Caco-2 (cell line): ENCODE data around the gene LIMK2. TPM values are rescaled to one million over a fixed set of nuclear protein-coding genes. Genes with fewer than 3 reads are reported as not detected.
A peak's percentile ranks its signal among the peaks of the same experiment; 100 is the strongest.

ENCODE experiments used
- BruUV-seq: library from RNA; stranded (reverse); fragments of 400-500 nt; replicated peaks from 2 replicates; lab custom pipeline; 2021; lab: Mats Ljungman, UMichigan
- CTCF ChIA-PET: fragments of 300-600 bp; sonication (Branson Sonifier 250); formaldehyde crosslinking; loops from one replicate; lab custom pipeline; 2022; ENCODE audit warnings: antibody characterized with exemption; lab: Charles Lee
- POLR2A ChIA-PET: fragments of 300-600 bp; sonication (Branson Sonifier 250); formaldehyde crosslinking; loops from one replicate; lab custom pipeline; 2022; ENCODE audit warnings: antibody characterized with exemption; lab: Charles Lee
- DNase-seq, 2 experiments: peaks; one replicate each; pipeline versions ENCODE4 v3.0.0 to v3.0.0-alpha.2; 2020 to 2022
- H3K27me3 ChIP-seq: replicated peaks from 2 replicates; pipeline ENCODE4 v1.6.0; 2011; ENCODE audit warnings: low read length; ENCODE audit not compliant: control insufficient read depth, insufficient read depth
- H3K36me3 ChIP-seq: 2 replicates; pipeline ENCODE4 v1.5.1; 2011; ENCODE audit warnings: low read length; ENCODE audit not compliant: control insufficient read depth, insufficient read depth
- H3K4me1 ChIP-seq: fragments of 250-450 bp; sonication (Bioruptor Pico); 2 replicates; pipeline ENCODE4 v1.5.1; 2020; ENCODE audit warnings: mild to moderate bottlenecking
- H3K4me3 ChIP-seq: 2 replicates; pipeline ENCODE4 v1.5.1; 2011; ENCODE audit warnings: low read depth, mild to moderate bottlenecking, control low read depth, low read length
- H3K9me3 ChIP-seq: fragments of 250-450 bp; sonication (Bioruptor Pico); 2 replicates; pipeline ENCODE4 v1.5.1; 2020; ENCODE audit warnings: mild to moderate bottlenecking, moderate library complexity
- H3K27ac Mint-ChIP-seq: one replicate; pipeline ENCODE4 v1.8.0; 2022; ENCODE audit warnings: mixed read lengths; ENCODE audit not compliant: unreplicated experiment
- H3K27me3 Mint-ChIP-seq: one replicate; pipeline ENCODE4 v1.8.0; 2022; ENCODE audit warnings: mixed read lengths; ENCODE audit not compliant: insufficient read depth, unreplicated experiment
- H3K36me3 Mint-ChIP-seq: one replicate; pipeline ENCODE4 v1.8.0; 2022; ENCODE audit warnings: mild to moderate bottlenecking, mixed read lengths; ENCODE audit not compliant: insufficient read depth, unreplicated experiment
- H3K4me1 Mint-ChIP-seq: one replicate; pipeline ENCODE4 v1.8.0; 2022; ENCODE audit warnings: low read depth, mixed read lengths; ENCODE audit not compliant: unreplicated experiment
- H3K4me3 Mint-ChIP-seq: one replicate; pipeline ENCODE4 v1.8.0; 2022; ENCODE audit warnings: mild to moderate bottlenecking, moderate library complexity, mixed read lengths; ENCODE audit not compliant: unreplicated experiment
- H3K9me3 Mint-ChIP-seq: one replicate; pipeline ENCODE4 v1.8.0; 2022; ENCODE audit warnings: mixed read lengths; ENCODE audit not compliant: unreplicated experiment
- intact Hi-C: fragments of 100-400 bp; cut with micrococcal nuclease; formaldehyde crosslinking; loops from one replicate; pipeline ENCODE4 v1.10.0; 2022; ENCODE audit not compliant: unreplicated experiment
- total RNA-seq: library from RNA; stranded (reverse); gene quantifications from 2 replicates; pipeline ENCODE4 v1.2.3, GENCODE V29; 2022
- TF ChIP-seq, protein P1 (sequence below), 2 experiments: fragments of 200-600 bp in 1 of 2; IDR thresholded peaks; 1 replicate in 1 of 2; 2 replicates in 1 of 2; pipeline versions ENCODE4 v1.5.1 to v1.8.0; 2011 to 2022; ENCODE audit warnings: antibody characterized with exemption in 1 of 2, control low read depth in 1 of 2, inconsistent platforms in 1 of 2, low read depth in 1 of 2, low read length in 1 of 2, mild to moderate bottlenecking in 1 of 2, moderate library complexity in 1 of 2; ENCODE audit not compliant: insufficient read depth in 1 of 2, severe bottlenecking in 1 of 2, unreplicated experiment in 1 of 2

LIMK2 gene
- total RNA-seq, 1 experiment from 2014 or later: 36.3 TPM

DNA sequence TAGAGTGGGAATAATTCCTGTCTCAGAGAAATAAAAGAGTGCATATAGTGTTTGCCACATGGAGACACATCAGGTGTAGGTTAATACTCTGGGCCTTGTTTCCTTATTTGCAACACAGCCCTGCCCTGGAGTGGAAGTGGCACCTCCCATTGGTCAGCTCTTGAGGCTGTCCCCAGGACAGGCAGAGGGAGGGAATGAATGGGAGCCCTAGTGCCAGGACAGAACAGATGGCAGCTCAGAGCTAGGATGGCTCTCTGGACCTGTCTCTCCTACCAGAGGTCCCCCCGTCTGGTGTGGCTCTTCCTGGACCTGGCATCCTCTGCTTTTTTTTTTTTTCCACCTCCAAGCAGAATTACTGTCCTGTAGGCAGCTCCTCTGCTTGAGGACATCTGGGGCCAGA lies 35.6 kb downstream of the LIMK2 start:
- H3K4me1 Mint-ChIP-seq: peaks cover 27% of the 10 kb centered on the region
- CTCF ChIA-PET: interaction anchor here (0.6 to 1.8 kb wide), 7 partner anchors 8 to 140 kb away, joined by 3 to 17 read pairs (median 4); partner anchors contain the start of genes PIK3IP1 and SELENOM
- POLR2A ChIA-PET: interaction anchor here (0.6 to 0.7 kb wide), 3 partner anchors 53 to 146 kb away, joined by 3 to 6 read pairs (median 4); no protein-coding TSS in a partner anchor

DNA sequence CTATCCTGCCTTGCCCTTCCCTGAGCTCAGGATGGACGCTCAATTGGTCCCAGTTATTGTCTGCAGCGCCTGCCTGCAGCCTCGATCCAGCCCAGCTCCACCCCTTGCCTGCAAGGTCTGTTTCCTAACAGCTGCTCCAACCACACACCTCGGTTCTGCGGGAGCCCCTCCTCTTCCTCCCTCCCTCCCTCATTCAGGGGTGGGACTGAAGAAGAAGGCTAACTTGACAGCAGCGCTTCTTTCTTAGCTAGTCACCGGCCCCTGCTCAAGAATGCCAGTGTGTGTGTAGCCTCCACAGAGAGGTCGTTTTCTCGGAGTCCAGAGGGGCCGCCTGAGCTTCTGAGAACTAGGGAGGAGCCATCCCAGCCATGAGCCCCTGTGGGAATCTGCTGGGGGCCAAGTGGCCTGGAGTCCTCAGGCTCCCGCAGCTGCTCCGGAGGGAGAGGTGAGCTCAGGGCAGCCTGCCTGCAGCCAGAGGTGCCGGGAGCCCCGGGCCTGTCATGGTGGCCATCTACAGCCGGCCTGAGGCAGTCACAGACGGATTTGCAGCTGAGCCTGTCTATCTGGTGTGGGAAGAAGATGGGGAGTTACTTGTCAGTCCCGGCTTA lies 36.1 kb downstream of the LIMK2 start:
- BruUV-seq: no TSS peak

More for the DNA sequence above, 35.6 kb downstream of the LIMK2 start:
- no peak for DNase-seq
- Mint-ChIP-seq H3K4me3 (peak overlapping the region; percentile 63), H3K36me3 (peaks cover 18% of the 10 kb centered on the region), H3K27ac (no peak overlapping the region), H3K27me3 (no peaks in the 10 kb centered on the region), H3K9me3 (no peaks in the 10 kb centered on the region)
- Histone ChIP-seq H3K27me3 (no peaks in the 10 kb centered on the region), H3K9me3 (no peaks in the 10 kb centered on the region), H3K36me3 (no peaks in the 10 kb centered on the region; the same call in 1 of the 2 replicates), H3K4me3 (no peak overlapping the region), H3K4me1 (peaks cover 73% of the 10 kb centered on the region)
- TF ChIP-seq, protein P1, sequence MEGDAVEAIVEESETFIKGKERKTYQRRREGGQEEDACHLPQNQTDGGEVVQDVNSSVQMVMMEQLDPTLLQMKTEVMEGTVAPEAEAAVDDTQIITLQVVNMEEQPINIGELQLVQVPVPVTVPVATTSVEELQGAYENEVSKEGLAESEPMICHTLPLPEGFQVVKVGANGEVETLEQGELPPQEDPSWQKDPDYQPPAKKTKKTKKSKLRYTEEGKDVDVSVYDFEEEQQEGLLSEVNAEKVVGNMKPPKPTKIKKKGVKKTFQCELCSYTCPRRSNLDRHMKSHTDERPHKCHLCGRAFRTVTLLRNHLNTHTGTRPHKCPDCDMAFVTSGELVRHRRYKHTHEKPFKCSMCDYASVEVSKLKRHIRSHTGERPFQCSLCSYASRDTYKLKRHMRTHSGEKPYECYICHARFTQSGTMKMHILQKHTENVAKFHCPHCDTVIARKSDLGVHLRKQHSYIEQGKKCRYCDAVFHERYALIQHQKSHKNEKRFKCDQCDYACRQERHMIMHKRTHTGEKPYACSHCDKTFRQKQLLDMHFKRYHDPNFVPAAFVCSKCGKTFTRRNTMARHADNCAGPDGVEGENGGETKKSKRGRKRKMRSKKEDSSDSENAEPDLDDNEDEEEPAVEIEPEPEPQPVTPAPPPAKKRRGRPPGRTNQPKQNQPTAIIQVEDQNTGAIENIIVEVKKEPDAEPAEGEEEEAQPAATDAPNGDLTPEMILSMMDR (IDR thresholded peaks at IDR 0.05; ENCODE audit: insufficient read depth in 1 of 2, low read depth in 1 of 2, low read length in 1 of 2, severe bottlenecking in 1 of 2, unreplicated experiment in 1 of 2): no peak
- intact Hi-C loops: no loop called here
- no TSS peak for BruUV-seq

More for the DNA sequence above, 36.1 kb downstream of the LIMK2 start:
- Histone ChIP-seq H3K4me1 (peaks cover 73% of the 10 kb centered on the region), H3K27me3 (no peaks in the 10 kb centered on the region), H3K9me3 (no peaks in the 10 kb centered on the region), H3K36me3 (no peaks in the 10 kb centered on the region; the same call in 1 of the 2 replicates), H3K4me3 (peak overlapping the region; percentile 35)
- peaks cover 25% of the 10 kb centered on the region for H3K4me1 Mint-ChIP-seq
- no peaks in the 10 kb centered on the region for H3K27me3 Mint-ChIP-seq
- H3K27ac Mint-ChIP-seq: no peak overlapping the region
- no peaks in the 10 kb centered on the region for H3K9me3 Mint-ChIP-seq
- intact Hi-C loops: no loop called here
- peaks cover 18% of the 10 kb centered on the region for H3K36me3 Mint-ChIP-seq
- ChIA-PET CTCF (interaction anchor here (0.6 to 1.8 kb wide), 7 partner anchors 9 to 141 kb away, joined by 3 to 17 read pairs (median 4); partner anchors contain the start of genes PIK3IP1 and SELENOM), POLR2A (interaction anchor here (0.6 to 1.5 kb wide), 3 partner anchors 89 to 167 kb away, joined by 3 to 4 read pairs (median 4); partner anchors contain the start of gene SMTN)
- peak overlapping the region; percentile 63 for H3K4me3 Mint-ChIP-seq
- peak; percentile 74 to 82 for DNase-seq
- TF ChIP-seq, protein P1 (IDR thresholded peaks at IDR 0.05; ENCODE audit: insufficient read depth in 1 of 2, low read depth in 1 of 2, low read length in 1 of 2, severe bottlenecking in 1 of 2, unreplicated experiment in 1 of 2): no peak
